Endothelial cell of umbilical vein (primary cell): Measurements from ENCODE around the gene GNPAT. TPM values are rescaled to one million over a fixed set of nuclear protein-coding genes. Genes with fewer than 3 reads are reported as not detected.

Source experiments
- BruUV-seq: library from RNA; stranded (reverse); fragments of 400-500 nt; replicated peaks from 2 replicates; lab custom pipeline; 2021; lab: Mats Ljungman, UMichigan
- CTCF ChIA-PET: fragments of 300-600, 350-600 bp; sonication (Branson Sonifier 250); formaldehyde crosslinking; loops from one replicate; lab custom pipeline; 2021; ENCODE audit warnings: antibody characterized with exemption, inconsistent platforms; lab: Charles Lee
- POLR2A ChIA-PET: fragments of 300-600, 350-600 bp; sonication (Branson Sonifier 250); formaldehyde crosslinking; loops from one replicate; lab custom pipeline; 2021; ENCODE audit warnings: antibody characterized with exemption, inconsistent platforms; lab: Charles Lee
- DNase-seq: peaks from one replicate; pipeline ENCODE4 v3.0.0-alpha.2; 2011; ENCODE audit warnings: low read depth, low spot score
- FAIRE-seq: peaks from 2 replicates; lab custom pipeline; 2011; peaks lifted over from hg19 to GRCh38; lab: Jason Lieb, UNC
- H2AFZ ChIP-seq: 2 replicates; pipeline ENCODE4 v1.6.0; 2012; ENCODE audit warnings: low read depth, low read length, control low read depth, inconsistent platforms
- H3K27ac ChIP-seq: 2 replicates; pipeline ENCODE4 v1.5.1; 2011; ENCODE audit warnings: low read depth, mild to moderate bottlenecking, control low read depth, low read length, moderate library complexity; ENCODE audit not compliant: insufficient read depth
- H3K27me3 ChIP-seq, 2 experiments: 2 replicates each; pipeline versions ENCODE4 v1.6.0 to v1.6.1; 2011; ENCODE audit warnings: low read length in 2 of 2, mixed read lengths in 1 of 2; ENCODE audit not compliant: control insufficient read depth in 2 of 2, insufficient read depth in 2 of 2
- H3K36me3 ChIP-seq, 2 experiments: 2 replicates in 1 of 2; 3 replicates in 1 of 2; pipeline ENCODE4 v1.5.1; 2011; ENCODE audit warnings: low read length in 2 of 2, mild to moderate bottlenecking in 1 of 2, moderate library complexity in 1 of 2; ENCODE audit not compliant: control insufficient read depth in 2 of 2, insufficient read depth in 2 of 2; ENCODE audit errors: extremely low read depth in 1 of 2
- H3K4me1 ChIP-seq: 3 replicates; pipeline ENCODE4 v1.5.1; 2011; ENCODE audit warnings: mild to moderate bottlenecking, low read length; ENCODE audit not compliant: control insufficient read depth, insufficient read depth; ENCODE audit errors: extremely low read depth
- H3K4me2 ChIP-seq: 2 replicates; pipeline ENCODE4 v1.6.1; 2011; ENCODE audit warnings: low read length, control low read depth, mixed read lengths; ENCODE audit not compliant: insufficient read depth
- H3K4me3 ChIP-seq, 3 experiments: fragments of 200-600 bp in 1 of 3; sonication (generic), shearing (Covaris generic) in 1 of 3; replicated peaks in 1 of 3; 2 replicates each; pipeline ENCODE4 v1.5.1; 2011 to 2016; ENCODE audit warnings: control low read depth in 3 of 3, low read length in 3 of 3, mild to moderate bottlenecking in 2 of 3, inconsistent platforms in 1 of 3, low read depth in 1 of 3, moderate library complexity in 1 of 3; ENCODE audit not compliant: insufficient read depth in 1 of 3
- H3K79me2 ChIP-seq: 2 replicates; pipeline ENCODE4 v1.6.0; 2012; ENCODE audit warnings: low read length, inconsistent platforms; ENCODE audit not compliant: control insufficient read depth, insufficient read depth
- H3K9ac ChIP-seq: replicated peaks from 2 replicates; pipeline ENCODE3; 2011; ENCODE audit warnings: low read length, control low read depth; ENCODE audit not compliant: insufficient read depth; ENCODE audit errors: extremely low read depth
- H3K9me1 ChIP-seq: replicated peaks from 3 replicates; pipeline ENCODE4 v1.6.0; 2011; ENCODE audit warnings: mild to moderate bottlenecking, low read length; ENCODE audit not compliant: control insufficient read depth, insufficient read depth; ENCODE audit errors: extremely low read depth
- H3K9me3 ChIP-seq: replicated peaks from 2 replicates; pipeline ENCODE4 v1.5.1; 2012; ENCODE audit warnings: low read length, inconsistent platforms; ENCODE audit not compliant: control insufficient read depth, insufficient read depth
- H4K20me1 ChIP-seq: replicated peaks from 2 replicates; pipeline ENCODE3; 2011; ENCODE audit warnings: mild to moderate bottlenecking, low read length; ENCODE audit not compliant: control insufficient read depth, insufficient read depth; ENCODE audit errors: extremely low read depth
- GATA2 ChIP-seq: IDR thresholded peaks from 2 replicates; pipeline ENCODE4 v1.7.0; 2011; ENCODE audit warnings: low read depth, mild to moderate bottlenecking, moderate library complexity, mixed read lengths, low read length; ENCODE audit not compliant: insufficient read length, insufficient read depth
- JUN ChIP-seq: IDR thresholded peaks from 2 replicates; pipeline ENCODE4 v1.6.1; 2011; ENCODE audit warnings: borderline replicate concordance, low read depth; ENCODE audit not compliant: insufficient read length, insufficient read depth
- MAX ChIP-seq: IDR thresholded peaks from 2 replicates; pipeline ENCODE4 v1.6.1; 2011; ENCODE audit not compliant: insufficient read depth, insufficient read length
- MYC ChIP-seq: IDR thresholded peaks from one replicate; pipeline ENCODE4 v1.6.1; 2011; ENCODE audit warnings: mild to moderate bottlenecking, low read depth, low read length
- POLR2A ChIP-seq: IDR thresholded peaks from 2 replicates; pipeline ENCODE4 v1.6.1; 2012; ENCODE audit warnings: low read depth, mild to moderate bottlenecking, control low read depth, low read length
- POLR2AphosphoS5 ChIP-seq: IDR thresholded peaks from 2 replicates; pipeline ENCODE4 v1.6.1; 2012; ENCODE audit warnings: low read depth, mild to moderate bottlenecking, control low read depth, low read length, moderate library complexity; ENCODE audit not compliant: insufficient read depth
- dilution Hi-C: fragments of 300-500 bp; cut with MboI; formaldehyde crosslinking; loops from one replicate; pipeline ENCODE4 v1.15.0; 2019; ENCODE audit warnings: low sequenced_read_pairs; ENCODE audit not compliant: extremely low pct_ligation_motif_present
- intact Hi-C: fragments of 100-400 bp; cut with micrococcal nuclease; formaldehyde crosslinking; loops from one replicate; pipeline ENCODE4 v1.10.0; 2022
- polyA plus RNA-seq, 4 experiments: library from polyadenylated mRNA; depleted of rRNA in 3 of 4; stranded (reverse) in 3 of 4; unstranded in 1 of 4; fragments of >200 nt; gene quantifications; 2 replicates each; pipeline versions ENCODE4 v1.2.1 to v1.2.3, GENCODE V29; 2011 to 2012; ENCODE audit warnings: missing spikeins in 1 of 4
- total RNA-seq: library from RNA; stranded (reverse); gene quantifications from 2 replicates; pipeline ENCODE4 v1.2.3, GENCODE V29; 2021
- TF ChIP-seq, protein P1 (sequence below), 2 donors: IDR thresholded peaks; 1 replicate in 1 of 2; 2 replicates in 1 of 2; pipeline ENCODE4 v1.5.1; 2011; ENCODE audit warnings: low read length in 2 of 2, mild to moderate bottlenecking in 2 of 2, moderate library complexity in 2 of 2, control low read depth in 1 of 2, inconsistent platforms in 1 of 2, low read depth in 1 of 2; ENCODE audit not compliant: insufficient read depth in 1 of 2; ENCODE audit errors: extremely low read depth in 1 of 2

The GNPAT gene
- total and polyA plus RNA-seq, 2 donors (not counting 3 experiments of a cell fraction or from before 2014, with no cell fraction given), result 18.9 to 51.4 TPM

DNA sequence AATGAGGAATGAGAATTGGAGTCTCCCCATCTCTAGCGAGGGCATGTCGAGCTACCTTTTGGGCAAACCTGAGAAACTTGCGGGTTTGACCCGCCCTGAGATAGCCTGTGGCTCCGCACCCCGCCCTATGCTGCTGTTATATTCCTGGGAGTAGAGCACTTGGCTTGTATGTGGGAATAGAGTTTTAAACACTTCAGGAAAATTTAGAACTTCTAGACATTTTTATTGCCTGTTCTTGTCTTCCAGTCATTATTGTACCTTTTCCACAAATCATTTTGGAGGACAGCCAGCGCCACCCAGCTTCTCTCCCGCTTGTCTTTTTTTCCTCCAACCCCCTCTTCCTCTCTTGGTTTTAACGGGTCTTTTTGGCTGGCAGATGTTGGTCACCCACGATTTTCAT, 738 bp downstream of the GNPAT start:
- BruUV-seq, result no TSS peak
- CTCF ChIA-PET, result interaction anchor here (0.9 to 1.6 kb wide), 3 partner anchors 11 to 96 kb away, joined by 3 to 4 read pairs (median 3); partner anchors contain the start of genes EXOC8 and SPRTN
- Histone ChIP-seq H3K9ac (peak overlapping the region; percentile 89), H3K9me3 (no peaks in the 10 kb centered on the region), H3K4me3 (peak overlapping the region; percentile 57 to 97 (median 94)), H3K79me2 (peaks cover 60% of the 10 kb centered on the region), H4K20me1 (no peaks in the 10 kb centered on the region), H3K4me2 (peak overlapping the region; percentile 96), H3K27ac (peak overlapping the region; percentile 59), H3K4me1 (peaks cover 19% of the 10 kb centered on the region), H3K36me3 (peaks cover 0 to 4% of the 10 kb centered on the region in 2 experiments), H2AFZ (peak overlapping the region; percentile 60), H3K9me1 (no peaks in the 10 kb centered on the region), H3K27me3 (no peaks in the 10 kb centered on the region)
- intact Hi-C loops (loop anchor here (1.0 to 5.0 kb wide), 7 partner anchors 31 to 361 kb away; partner anchors contain the start of genes EGLN1 and EXOC8), dilution Hi-C loops (no loop called here)
- TF ChIP-seq POLR2AphosphoS5 (no peak), MYC (no peak), POLR2A (no peak), JUN (no peak), MAX (no peak), GATA2 (no peak)
- TF ChIP-seq, protein P1, sequence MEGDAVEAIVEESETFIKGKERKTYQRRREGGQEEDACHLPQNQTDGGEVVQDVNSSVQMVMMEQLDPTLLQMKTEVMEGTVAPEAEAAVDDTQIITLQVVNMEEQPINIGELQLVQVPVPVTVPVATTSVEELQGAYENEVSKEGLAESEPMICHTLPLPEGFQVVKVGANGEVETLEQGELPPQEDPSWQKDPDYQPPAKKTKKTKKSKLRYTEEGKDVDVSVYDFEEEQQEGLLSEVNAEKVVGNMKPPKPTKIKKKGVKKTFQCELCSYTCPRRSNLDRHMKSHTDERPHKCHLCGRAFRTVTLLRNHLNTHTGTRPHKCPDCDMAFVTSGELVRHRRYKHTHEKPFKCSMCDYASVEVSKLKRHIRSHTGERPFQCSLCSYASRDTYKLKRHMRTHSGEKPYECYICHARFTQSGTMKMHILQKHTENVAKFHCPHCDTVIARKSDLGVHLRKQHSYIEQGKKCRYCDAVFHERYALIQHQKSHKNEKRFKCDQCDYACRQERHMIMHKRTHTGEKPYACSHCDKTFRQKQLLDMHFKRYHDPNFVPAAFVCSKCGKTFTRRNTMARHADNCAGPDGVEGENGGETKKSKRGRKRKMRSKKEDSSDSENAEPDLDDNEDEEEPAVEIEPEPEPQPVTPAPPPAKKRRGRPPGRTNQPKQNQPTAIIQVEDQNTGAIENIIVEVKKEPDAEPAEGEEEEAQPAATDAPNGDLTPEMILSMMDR (IDR thresholded peaks at IDR 0.05; ENCODE audit: extremely low read depth in 1 of 2, insufficient read depth in 1 of 2, low read depth in 1 of 2, low read length in 2 of 2), result no peak
- FAIRE-seq, result no peak
- POLR2A ChIA-PET, result no interaction called here
- peak; percentile 22 for DNase-seq
